ENCODE measurements around the gene ARRDC1. TPM values are rescaled to one million over a fixed set of nuclear protein-coding genes. Genes with fewer than 3 reads are reported as not detected.
A peak's percentile ranks its signal among the peaks of the same experiment; 100 is the strongest.

The ARRDC1 gene
- total and polyA plus RNA-seq, 9 of the 15 experiments (the other 6 are each of a cell fraction or from before 2014, with no cell fraction given): 0.21 to 45.3 (median 18.6) TPM

- TF ChIP-seq ZBTB40 (IDR thresholded peaks at IDR 0.05) (peak; percentile 99), ZBTB40 (CRISPR knock-in tag; IDR thresholded peaks at IDR 0.05) (no peak), ZBTB49 (CRISPR knock-in tag; IDR thresholded peaks at IDR 0.05; ENCODE audit: borderline replicate concordance) (no peak), HMGXB4 (CRISPR knock-in tag; IDR thresholded peaks at IDR 0.05) (peak; percentile 74; the same call in 1 of the 2 replicates), CEBPB (tag; IDR thresholded peaks at IDR 0.05) (no peak), ZNF133 (CRISPR knock-in tag; IDR thresholded peaks at IDR 0.05) (0 out of 2 replicates have a peak, but pooled peaks have one; percentile 13), SNRNP70 (optimal IDR thresholded peaks at IDR 0.05; ENCODE audit: low read depth, low read length) (no peak), NR2C2 (CRISPR knock-in tag; IDR thresholded peaks at IDR 0.05) (peak; percentile 100), NR2C2 (tag; IDR thresholded peaks at IDR 0.05) (peak; percentile 100), TEAD1 (CRISPR knock-in tag; IDR thresholded peaks at IDR 0.05) (peak; percentile 32 to 82; a peak in 1 of 4 replicates), ZNF146 (CRISPR knock-in tag; IDR thresholded peaks at IDR 0.05; ENCODE audit: unreplicated experiment) (no peak), NR4A1 (CRISPR knock-in tag; IDR thresholded peaks at IDR 0.05) (no peak), NR4A1 (tag; IDR thresholded peaks at IDR 0.05) (no peak), ZBTB8A (IDR thresholded peaks at IDR 0.05; ENCODE audit: partially characterized antibody) (no peak), KLF6 (CRISPR knock-in tag; IDR thresholded peaks at IDR 0.05; ENCODE audit: borderline replicate concordance) (no peak)
Measured at GRCh38 chr9:137578518-137579258, 26.8 kb upstream of the ARRDC1 start, which contains the start of gene DPH7 (continued).

Measured in K562 (cell line).